Islet precursor cell (in vitro differentiated cells): ENCODE measurements around the gene DDX60.
"Not testable (repeated sequence)": the region's sequence is repeated elsewhere in the genome, so short reads cannot be mapped to it uniquely, and the experiment has no call there.

Experiments used
- DNase-seq: peaks from one replicate; pipeline ENCODE4 v3.0.0-alpha.2; 2018

Gene DDX60

GRCh38 chr4:168318266-168318895 is at the start of gene DDX60:
TSS of gene DDX60 (minus strand) at chr4:168318752. CDS start at chr4:168311259, 7,493 bp downstream.
- DNase-seq, result peak; percentile 81

GRCh38 chr4:168367065-168367464 is 48.5 kb upstream of the DDX60 start:
- no peak for DNase-seq

GRCh38 chr4:168362025-168362401 is 43.5 kb upstream of the DDX60 start:
- no peak for DNase-seq

- no peak for DNase-seq
Measured at GRCh38 chr4:168361365-168362024, 42.9 kb upstream of the DDX60 start.

- no peak for DNase-seq
Measured at GRCh38 chr4:168360271-168360670, 41.7 kb upstream of the DDX60 start.

- DNase-seq, result no peak
Measured at GRCh38 chr4:168357941-168358340, 39.4 kb upstream of the DDX60 start.

- peak; percentile 77 for DNase-seq
Measured at GRCh38 chr4:168353746-168354145, 35.2 kb upstream of the DDX60 start.

- no peak for DNase-seq
Measured at GRCh38 chr4:168337550-168337940, 19.0 kb upstream of the DDX60 start.

- no peak for DNase-seq
Measured at GRCh38 chr4:168336837-168337549, 18.4 kb upstream of the DDX60 start.

GRCh38 chr4:168335621-168336020 is 17.1 kb upstream of the DDX60 start:
- DNase-seq, result no peak

GRCh38 chr4:168334053-168334452 is 15.5 kb upstream of the DDX60 start:
- DNase-seq, result no peak

GRCh38 chr4:168330575-168330974 is 12.0 kb upstream of the DDX60 start:
- not testable (repeated sequence) for DNase-seq

- DNase-seq, result no peak
Measured at GRCh38 chr4:168325591-168325990, 7.0 kb upstream of the DDX60 start.

GRCh38 chr4:168321006-168321405 is 2.5 kb upstream of the DDX60 start:
- no peak for DNase-seq

GRCh38 chr4:168319486-168320019 is 1.0 kb upstream of the DDX60 start:
- no peak for DNase-seq

- no peak for DNase-seq
Measured at GRCh38 chr4:168317621-168318020, 931 bp downstream of the DDX60 start.

- DNase-seq, result no peak
Measured at GRCh38 chr4:168309781-168310180, 8.8 kb downstream of the DDX60 start.

GRCh38 chr4:168308912-168309311 is 9.6 kb downstream of the DDX60 start:
- DNase-seq, result no peak

GRCh38 chr4:168306476-168306875 is 12.1 kb downstream of the DDX60 start:
- no peak for DNase-seq

- DNase-seq, result no peak
Measured at GRCh38 chr4:168304744-168305459, 13.7 kb downstream of the DDX60 start.

GRCh38 chr4:168303430-168303829 is 15.1 kb downstream of the DDX60 start:
- not testable (repeated sequence) for DNase-seq

- DNase-seq, result no peak
Measured at GRCh38 chr4:168293386-168293975, 25.1 kb downstream of the DDX60 start.

GRCh38 chr4:168291242-168291641 is 27.3 kb downstream of the DDX60 start:
- no peak for DNase-seq
